ENCODE measurements around the gene MUC5AC.

MUC5AC gene

DNA sequence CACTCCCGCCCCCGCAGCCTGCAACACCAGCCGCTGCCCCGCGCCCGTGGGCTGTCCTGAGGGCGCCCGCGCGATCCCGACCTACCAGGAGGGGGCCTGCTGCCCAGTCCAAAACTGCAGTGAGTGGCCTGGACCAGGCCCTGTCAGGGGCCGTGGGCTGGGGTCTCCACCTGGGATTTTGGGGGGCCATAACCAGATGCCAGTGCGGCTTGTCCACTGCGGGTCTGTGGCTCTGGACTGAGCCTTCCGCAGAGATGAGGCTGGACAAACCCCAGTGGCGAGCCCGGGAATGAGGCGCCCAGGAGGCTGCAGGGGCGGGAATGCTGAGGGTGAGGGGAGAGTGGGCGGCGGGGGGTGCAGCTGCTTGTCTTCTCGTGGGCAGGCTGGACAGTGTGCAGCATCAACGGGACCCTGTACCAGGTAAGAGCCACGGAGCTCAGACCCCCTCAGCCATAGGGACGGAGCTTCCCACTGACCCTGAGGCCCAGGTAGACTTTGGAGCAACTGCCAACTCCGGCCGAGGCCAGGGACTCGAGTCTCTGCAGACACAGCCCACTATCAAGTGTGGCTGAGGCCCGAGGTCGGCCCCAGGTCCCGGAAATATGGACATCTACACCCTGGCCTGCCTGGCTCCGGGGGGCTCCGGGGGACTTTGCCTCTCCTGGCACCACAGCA lies 40.3 kb downstream of the MUC5AC start:
- no peak for DNase-seq

DNA sequence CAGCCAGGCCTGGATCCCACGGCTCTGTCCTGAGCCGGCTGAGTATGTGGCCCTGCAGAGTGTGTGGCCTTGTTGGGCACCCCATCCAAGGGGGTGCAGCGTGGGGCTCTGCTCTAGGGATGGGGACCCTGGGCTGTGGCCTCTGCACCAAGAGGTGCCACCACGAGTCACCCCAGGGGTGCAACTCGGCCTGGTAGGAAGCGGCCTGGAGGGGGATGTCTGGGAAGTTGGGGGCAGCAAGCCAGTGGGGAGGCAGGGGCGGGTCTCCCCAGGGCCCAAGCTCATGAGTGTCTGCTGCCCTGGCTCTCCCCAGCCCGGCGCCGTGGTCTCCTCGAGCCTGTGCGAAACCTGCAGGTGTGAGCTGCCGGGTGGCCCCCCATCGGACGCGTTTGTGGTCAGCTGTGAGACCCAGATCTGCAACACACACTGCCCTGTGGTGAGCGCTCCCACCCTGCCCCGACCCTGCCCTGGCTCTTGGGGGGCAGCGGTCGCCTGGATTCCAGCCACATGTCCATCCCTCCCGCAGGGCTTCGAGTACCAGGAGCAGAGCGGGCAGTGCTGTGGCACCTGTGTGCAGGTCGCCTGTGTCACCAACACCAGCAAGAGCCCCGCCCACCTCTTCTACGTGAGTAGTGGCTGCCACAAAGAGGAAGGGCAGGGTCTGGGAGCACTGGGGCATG lies 40.9 kb downstream of the MUC5AC start:
- DNase-seq, result no peak

DNA sequence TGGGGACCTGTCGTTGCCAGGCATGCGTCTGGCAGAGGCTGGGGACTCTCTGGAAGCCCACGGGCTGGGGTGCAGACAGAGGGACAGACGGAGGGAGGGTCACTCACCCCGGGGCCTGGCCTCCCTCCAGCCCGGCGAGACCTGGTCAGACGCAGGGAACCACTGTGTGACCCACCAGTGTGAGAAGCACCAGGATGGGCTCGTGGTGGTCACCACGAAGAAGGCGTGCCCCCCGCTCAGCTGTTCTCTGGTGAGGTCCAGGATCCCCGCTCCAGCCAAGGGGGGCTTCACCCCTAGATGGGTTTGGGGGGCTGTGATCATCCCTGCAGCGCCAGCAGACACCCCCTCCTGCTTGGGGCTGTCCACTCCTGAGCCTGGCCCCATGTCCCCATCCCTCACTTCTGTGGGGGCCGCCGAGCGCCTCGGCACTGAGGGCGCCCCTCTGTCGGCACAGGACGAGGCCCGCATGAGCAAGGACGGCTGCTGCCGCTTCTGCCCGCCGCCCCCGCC lies 41.5 kb downstream of the MUC5AC start:
- no peak for DNase-seq

DNA sequence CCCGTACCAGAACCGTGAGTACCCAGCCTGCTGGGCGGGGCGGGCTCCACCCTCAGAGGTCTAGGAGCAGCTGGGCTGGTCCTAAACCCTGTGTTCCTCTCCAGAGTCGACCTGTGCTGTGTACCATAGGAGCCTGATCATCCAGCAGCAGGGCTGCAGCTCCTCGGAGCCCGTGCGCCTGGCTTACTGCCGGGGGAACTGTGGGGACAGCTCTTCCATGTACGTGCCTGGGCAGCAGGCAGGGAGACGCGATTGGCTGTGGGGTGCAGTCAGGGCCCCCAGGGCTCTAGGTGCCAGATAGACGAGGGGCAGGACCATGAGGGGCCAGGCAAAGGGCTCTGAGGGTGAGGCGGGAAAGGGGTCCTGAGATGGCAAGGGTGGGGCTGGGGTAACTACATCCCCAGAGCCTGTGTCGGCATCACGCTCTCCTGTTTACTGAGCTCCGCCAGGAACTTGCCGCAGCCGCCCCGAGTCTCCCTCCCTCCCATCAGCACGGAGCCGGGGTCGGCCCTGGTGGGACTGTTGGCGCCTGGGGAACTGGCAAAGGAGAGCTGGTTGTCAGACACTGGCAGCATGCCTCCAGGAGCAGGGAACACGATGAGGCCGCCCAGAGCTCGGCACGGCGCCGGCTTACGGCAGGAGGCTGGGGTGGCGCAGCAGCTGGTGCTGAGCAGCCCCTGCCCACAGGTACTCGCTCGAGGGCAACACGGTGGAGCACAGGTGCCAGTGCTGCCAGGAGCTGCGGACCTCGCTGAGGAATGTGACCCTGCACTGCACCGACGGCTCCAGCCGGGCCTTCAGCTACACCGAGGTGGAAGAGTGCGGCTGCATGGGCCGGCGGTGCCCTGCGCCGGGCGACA lies 42.2 kb downstream of the MUC5AC start:
- no peak for DNase-seq

DNA sequence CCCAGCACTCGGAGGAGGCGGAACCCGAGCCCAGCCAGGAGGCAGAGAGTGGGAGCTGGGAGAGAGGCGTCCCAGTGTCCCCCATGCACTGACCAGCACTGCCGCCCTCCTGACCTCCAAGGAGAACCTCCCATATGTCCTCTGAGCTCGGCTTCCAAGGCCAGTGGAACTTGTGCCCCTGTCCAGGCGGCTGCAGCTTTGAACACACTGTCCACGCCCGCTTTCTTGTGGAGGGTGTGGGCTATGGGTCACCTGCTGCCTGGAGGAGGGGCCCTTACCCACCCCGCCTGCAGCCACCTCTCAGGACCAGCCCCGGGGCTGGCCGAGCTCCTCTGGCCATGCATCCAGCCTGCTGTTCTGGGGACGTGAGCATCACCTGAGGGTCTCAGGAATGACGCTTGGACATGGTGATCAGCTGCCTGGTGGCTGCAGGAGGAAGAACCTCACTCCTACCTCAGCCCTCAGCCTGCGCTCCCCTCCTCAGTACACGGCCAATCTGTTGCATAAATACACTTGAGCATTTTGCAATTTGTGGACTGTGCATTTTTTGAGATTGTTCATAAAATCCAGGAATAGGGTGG lies 42.9 kb downstream of the MUC5AC start:
- no peak for DNase-seq

DNA sequence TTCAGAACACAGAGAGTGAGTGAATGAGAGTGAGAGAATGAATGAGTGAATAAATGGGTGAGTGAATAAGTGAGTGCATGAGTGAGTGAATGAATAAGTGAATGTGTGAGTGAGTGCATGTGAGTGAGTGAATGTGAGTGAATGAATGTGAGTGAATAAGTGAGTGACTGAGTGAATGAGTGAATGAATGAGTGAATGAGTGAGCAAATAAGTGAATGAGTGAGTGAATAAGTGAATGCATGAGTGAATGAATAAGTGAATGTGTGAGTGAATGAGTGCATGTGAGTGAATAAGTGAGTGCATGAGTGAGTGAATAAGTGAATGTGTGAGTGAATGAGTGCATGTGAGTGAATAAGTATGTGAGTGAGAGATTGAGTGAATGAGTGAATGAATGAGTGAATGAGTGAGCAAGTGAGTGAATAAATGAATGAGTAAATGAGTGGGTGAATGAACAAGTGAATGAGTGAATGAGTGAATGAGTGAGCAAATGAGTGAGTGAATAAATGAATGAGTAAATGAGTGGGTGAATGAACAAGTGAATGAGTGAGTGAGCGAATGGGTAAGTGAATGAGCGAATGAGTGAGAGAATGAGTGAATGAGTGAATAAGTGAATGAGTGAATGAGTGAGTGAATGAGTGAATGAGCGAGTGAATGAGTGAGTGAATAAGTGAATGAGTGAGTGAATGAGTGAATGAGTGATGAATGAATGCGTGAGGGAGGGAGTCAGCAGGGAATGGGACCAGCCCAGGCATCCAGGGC lies 43.8 kb downstream of the MUC5AC start:
- no peak for DNase-seq

DNA sequence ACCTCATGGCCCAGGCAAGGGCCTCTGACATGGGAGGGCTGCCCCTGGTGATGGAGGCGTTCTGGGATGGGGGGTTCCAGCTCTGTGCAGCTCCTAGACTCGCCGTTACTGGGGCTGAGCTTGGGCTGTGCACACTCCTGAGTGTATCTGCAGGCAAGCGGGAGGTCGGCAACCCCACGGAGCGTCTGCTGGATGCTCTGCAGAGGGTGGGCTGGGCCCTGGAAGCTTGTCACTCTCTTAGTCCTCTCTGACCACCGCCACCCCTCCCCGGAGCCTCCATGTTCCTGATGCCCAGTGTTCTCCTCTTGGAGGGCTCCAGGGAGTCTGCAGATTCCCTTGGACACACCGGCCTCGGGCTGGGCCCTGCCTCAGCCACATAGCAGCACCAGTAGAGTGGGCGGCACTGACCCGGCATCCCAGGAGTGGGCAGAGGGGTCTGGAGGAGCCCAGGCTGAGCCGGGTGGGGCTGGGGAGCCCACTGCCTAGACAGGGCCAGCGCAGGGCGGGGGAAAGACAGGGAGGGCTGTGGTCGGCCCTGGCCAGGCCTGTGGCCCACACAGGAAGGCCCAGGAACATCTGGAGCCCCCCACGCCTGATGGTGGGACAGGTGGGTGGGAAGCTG lies 44.5 kb downstream of the MUC5AC start:
- DNase-seq, result no peak

DNA sequence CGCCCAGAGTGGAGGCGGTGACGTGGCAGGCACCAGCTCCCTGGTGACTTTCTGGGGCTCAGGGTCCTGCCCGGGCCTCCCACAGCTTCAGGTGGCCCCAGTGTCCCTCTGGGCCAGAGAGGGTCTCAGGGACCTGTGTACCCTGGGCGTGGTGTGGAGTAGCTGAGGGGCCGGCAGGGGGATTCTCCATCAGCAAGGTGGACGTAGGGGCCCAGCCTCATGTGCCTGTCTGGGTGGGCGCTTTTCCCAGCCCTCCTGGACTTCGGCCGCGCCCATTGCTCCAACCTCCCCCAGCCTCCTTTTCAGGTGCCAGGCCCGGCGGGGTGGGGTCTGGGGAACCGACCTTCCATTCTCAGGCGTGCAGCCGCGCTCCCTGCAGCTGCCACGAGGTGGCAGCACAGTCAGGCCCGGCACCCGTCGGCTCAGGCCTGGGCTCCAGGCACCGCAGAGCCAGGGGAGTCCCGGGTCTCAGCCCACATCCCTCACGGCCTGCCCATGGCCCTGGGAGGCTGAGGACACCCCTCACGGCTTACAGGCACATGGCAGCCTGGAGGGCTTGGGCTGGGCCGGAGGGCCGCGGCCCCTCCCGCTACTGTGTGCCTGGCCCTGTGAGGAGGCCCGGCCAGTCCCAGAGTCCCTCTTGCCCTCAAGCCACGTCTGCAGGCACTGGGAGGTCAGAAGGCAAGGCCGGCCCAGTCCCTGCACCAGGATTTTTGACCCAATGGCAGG lies 45.2 kb downstream of the MUC5AC start:
- peak; percentile 12 for DNase-seq

DNA sequence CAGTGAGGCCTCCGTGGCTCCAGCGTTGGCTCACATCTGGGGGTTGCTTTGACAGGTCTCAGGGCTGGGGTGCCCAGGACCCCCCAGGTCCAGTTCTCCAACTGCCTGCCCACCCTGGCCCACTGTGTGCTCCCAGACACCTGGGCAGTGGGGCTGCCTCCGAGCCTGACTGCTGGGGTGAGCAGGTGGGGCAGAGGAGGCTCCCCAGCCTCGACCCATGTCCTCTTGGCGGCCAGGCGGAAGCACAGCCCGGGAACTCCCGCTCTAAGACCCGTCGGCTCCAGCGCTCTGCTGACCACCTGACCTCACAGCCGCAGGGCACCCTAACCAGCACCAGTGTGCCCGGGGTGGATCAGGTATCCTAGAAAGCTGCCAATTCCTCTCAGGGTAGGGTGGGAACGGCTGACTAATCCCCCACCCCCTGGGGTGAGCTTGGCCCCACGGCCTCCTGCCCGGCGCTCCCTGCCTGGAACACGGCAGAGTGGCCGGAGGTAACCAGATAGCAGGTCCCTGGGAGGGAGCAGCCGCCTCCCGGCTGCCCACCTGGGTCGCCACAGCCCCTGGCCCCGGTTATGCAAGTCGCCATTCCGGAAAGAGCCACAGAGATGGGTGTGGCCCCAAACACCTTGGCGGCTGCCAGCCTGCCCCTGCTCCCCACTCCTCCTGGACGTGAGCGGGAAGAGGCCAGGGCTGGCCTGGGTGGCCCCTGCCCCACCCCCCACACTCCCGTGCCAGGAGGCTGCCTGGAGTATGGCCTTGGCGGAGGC lies 45.9 kb downstream of the MUC5AC start:
- no peak for DNase-seq

DNA sequence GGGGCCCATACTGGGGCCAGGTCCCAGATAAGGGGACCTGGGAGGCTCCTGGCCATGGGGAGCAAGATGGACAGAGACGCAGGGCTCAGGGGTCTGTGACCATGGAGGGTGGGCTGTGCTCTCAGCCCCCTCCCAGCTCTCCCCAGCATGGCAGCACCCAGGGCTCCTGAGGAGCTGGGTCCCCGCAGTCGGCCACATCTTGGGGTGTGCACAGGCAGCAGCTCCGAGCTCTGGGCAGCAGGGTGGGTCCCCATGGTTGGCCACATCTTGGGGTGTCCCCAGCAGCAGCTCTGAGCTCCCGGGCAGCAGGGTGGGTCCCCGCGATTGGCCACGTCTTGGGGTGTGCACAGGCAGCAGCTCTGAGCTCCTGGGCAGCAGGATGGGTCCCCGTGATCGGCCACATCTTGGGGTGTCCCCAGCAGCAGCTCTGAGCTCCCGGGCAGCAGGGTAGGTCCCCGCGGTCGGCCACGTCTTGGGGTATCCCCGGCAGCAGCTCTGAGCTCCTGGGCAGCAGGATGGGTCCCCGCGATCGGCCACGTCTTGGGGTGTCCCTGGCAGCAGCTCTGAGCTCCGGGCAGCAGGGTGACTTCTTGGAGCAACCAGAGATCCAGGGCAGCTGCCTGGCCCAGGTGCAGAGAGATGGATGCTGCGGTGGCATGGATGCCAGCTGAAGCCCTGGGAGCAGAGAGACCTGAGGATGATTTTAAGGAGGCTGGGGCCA lies 46.8 kb downstream of the MUC5AC start:
- DNase-seq, result no peak

DNA sequence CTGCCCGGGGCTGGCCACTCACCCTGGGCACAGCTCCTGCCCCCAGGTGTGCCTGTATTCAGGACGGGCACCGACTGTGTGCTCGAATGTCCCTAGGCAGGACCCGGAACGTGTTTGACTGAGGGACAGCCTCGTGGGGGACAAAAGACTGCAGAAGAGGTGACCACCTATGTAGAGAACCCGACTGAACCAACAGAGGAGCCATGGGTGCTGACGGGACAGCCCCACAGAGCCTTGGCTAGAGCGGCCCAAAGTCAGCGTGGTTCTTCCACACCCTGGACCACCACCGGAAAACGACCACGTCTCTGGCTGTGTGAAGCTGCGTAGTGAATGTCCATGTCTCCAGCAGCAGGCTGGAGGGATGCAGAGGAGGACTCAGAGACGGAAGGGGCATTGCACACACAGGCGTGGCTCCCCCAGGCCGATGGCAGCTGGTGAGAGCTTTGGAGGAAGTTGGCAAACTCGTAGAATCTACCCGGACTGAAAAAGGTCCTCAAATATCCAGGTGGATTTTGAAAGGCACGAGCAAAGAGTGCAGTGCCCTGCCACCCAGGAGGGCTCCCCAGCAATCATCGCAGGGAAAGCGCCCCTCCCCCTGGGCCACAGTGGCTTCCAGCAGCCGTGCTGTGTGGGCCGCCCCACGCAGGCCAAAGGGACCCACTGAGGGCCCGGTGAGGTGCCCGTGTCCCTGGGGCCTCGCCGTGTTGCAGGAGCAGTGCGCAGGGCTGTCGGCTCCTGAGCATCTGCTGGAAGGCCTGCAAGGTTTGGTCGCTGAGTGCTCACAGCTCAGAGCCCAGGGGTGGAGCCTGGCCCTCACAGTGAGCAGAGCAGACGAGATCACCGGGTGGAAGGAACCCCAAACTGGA lies 47.6 kb downstream of the MUC5AC start:
- no peak for DNase-seq

DNA sequence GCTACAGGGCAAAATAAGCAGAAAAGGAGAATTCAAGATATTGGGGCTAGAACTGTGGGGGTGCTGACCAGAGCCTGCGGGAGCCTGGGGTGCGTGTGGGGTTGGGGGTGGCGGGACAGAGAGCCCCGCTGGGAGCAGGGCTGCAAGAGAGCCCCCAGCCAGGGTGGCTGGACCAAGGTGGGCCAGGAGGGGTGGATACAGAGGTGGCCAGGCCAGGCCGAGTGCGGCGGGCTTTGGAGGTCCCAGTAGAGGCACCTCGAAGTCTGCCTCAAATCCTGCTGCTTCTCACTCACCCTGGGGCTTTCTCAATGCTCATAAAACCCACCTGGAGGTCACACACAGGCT lies 48.2 kb downstream of the MUC5AC start:
- DNase-seq, result no peak

DNA sequence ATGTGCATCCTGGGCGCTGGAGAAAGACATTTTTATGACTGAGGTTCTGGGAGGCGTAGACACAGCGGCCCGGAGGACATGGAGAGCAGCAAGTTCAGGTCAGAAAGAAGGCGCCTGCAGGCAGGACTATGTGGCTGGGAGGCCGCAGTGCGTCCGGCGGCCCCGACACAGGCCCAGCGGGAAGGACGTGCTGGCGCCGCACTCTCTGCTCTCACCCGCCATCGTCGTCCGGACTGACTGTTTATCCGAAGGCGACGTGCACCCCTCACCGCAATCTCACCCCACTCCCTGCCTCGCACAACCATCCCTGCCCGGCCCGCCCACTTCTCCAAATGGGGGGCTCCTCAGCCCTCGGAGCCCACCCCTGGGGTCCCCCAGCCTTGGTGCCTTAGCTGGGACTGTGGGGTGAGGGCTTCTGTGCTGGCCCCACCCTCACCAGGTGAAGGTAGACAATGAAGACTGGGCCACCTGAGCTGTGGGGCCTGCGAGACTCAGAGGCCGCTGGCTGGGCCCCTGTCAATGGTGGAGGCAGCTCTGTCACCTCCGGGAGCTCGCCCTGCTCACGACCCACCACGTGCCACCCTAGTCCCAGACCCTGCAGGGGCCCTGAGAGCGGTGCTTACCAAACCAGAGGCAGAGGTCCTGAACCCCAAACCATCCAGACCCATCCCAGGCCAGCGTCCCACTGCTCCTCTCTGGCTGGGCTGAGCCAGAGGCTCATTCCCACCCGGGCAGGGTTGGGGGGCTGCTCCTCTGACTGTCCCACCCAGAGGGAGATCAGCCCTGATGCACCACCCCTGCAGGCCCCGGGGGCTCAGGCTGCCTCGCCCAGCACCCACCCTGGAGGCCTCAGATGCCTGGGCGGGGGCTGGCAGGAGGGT lies 48.9 kb downstream of the MUC5AC start:
- no peak for DNase-seq

DNA sequence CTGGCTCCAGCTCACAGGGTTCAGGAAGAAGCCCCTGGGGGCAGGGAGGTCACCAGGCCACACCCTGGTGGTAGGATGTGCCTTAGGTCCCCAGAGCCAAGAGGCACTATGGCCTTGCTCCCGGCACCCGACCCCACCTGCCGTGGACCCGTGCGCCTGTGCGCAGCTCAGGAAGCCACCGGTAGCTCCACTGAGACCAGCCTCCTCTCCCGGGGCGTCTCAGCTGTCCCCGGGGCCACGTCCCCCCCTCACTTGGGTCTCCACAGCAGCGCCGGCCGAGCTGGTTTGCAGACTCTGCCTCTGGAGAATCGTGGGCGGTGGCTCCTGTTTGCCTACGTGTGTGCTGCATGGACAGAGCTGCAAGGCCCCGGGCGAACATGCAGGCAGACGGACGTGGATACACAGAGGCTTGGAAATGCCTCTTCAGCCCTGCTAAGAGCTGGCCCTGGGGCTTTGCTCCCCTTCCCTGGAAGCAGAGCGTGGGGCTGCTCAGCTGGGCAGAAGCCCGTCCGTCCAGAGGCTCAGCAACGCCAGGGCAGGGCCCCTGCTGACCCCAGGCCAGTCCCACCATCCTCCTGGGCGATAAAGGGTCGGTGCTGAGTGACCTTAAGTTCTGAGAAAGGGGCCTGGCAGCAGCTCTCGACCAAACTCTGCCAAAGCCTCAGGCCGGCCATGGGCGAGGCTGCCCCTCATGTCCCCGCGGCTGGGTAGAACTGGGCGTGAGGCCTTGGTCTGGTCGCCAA lies 49.8 kb downstream of the MUC5AC start:
- DNase-seq, result no peak

DNA sequence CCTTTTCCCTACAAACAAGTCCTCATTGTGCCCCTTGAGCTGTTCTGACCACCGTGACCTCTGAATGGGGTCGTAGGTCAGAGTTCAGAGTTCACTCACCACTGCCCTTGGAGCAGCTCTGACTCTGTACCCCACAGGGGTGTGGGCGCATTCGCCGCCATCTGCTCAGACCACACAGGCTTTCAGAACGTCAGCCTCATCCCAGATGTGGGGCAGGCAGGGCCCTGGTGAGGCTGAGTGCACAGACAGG lies 50.3 kb downstream of the MUC5AC start:
- DNase-seq, result no peak

DNA sequence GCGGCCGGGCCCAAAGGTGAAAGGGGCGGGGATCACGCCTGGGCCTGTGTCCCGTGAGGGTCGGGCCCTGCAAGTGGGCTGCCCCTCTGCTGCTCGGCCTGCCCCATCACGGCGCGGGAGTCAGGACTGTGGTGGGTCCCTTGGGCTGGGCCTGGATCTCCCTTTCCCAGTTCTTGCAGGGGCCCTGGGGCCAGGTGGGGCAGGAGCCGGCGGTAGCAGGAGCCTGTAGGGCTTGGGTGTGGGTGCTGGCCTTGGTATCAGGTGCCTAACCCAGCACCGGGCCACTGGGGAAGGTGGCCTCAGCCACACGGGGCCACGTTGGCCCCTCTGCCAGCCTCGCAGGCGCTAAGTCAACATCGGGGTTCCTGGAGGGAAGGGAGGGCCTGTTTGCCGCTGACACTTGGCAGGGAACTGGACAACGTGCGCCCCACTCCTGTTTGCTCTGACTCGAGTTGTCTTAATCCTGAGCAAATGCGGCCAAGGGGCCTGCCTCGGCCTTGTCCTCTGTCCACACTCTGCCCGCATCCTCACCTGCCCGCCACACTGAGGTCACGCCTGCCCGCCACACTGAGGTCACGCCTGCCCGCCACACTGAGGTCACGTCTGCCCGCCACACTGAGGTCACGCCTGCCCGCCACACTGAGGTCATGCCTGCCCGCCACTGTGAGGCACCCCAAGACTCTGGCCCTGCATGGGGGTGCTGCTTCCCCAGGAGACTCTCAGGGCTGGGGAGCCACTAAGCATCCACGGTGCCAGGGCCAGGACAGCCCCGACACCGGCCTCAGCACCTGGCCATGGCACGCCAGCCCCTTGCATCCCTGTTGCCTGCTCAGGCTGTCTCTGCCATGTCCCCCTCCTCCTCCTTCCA lies 50.9 kb downstream of the MUC5AC start:
- DNase-seq, result no peak
